Erythroblast (primary cell): ENCODE measurements around the gene ZNF10.
A peak's percentile ranks its signal among the peaks of the same experiment; 100 is the strongest.

Source experiments
- DNase-seq, 2 experiments: peaks; one replicate each; lab custom pipeline; 2025; lab: John Stamatoyannopoulos, UW
- GATA1 ChIP-seq: IDR thresholded peaks from 2 replicates; pipeline ENCODE4 v1.6.1; 2011; ENCODE audit warnings: low read depth, mild to moderate bottlenecking, control low read depth, low read length, moderate library complexity
- POLR2A ChIP-seq: IDR thresholded peaks from 2 replicates; pipeline ENCODE4 v1.6.1; 2011; ENCODE audit warnings: mild to moderate bottlenecking, low read length

ZNF10 gene

GRCh38 chr12:133165776-133166175 lies 35.3 kb downstream of the ZNF10 start:
- no peak for DNase-seq
- no peak for TF ChIP-seq POLR2A
- no peak for TF ChIP-seq GATA1

- DNase-seq = no peak
- TF ChIP-seq GATA1 (no peak), POLR2A (no peak)
These were observed 42.1 kb downstream of the ZNF10 start for GRCh38 chr12:133172491-133172890.

GRCh38 chr12:133174901-133175300 lies 44.5 kb downstream of the ZNF10 start:
- no peak for TF ChIP-seq POLR2A
- TF ChIP-seq GATA1 = no peak
- DNase-seq = no peak

- DNase-seq = peak in 1 of 2 experiments; percentile 29
- TF ChIP-seq GATA1 (no peak), POLR2A (no peak)
These were observed 50.2 kb downstream of the ZNF10 start for GRCh38 chr12:133180669-133181068.

DNA sequence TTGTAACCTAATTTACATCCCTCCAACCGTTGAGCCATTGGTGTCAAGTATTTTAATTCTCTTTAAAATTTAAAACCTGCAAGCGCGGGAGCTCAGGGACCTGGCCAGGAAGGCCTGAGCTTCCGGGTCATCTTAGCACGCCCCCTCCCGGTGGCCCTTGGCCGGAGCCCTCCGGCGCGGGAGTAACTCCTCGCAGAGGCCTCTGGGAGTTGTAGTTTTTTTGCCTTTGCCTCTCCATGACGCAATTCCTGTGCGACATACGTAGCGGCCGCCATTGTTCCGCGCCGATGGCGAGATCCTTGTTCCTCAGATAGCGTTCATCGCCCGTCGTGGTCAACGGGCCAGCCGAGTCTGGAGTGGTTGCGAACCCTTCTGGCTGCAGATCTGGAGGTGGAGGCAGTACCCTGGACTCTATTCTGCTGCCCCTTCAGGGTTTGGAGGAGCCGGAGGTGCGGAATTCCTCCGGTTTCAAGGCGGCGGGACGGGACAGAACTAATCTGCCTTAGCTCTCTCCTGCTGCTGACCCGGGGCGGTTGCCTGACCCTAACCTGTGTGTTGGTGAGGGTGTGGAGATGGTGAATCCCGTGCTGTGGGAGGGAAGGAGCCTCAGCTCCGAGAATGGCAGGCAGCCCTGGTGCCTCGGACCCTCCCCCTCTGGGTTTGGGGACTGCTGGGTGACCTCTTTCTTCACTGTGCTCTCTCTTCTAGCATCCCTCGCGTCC lies 51.0 kb downstream of the ZNF10 start, which contains the start of gene ZNF268:
ZNF268 (plus strand) TSS at position 258 of the 722 bp plus-strand sequence. CDS start 503 bp downstream, outside the sequence.
- TF ChIP-seq GATA1 = no peak
- TF ChIP-seq POLR2A = peak; percentile 71

GRCh38 chr12:133190176-133190575 lies 59.7 kb downstream of the ZNF10 start:
- TF ChIP-seq POLR2A = no peak
- no peak for TF ChIP-seq GATA1
- DNase-seq = no peak

More for the DNA sequence above, 51.0 kb downstream of the ZNF10 start, which contains the start of gene ZNF268:
- DNase-seq = peak; percentile 94 to 96

DNA sequence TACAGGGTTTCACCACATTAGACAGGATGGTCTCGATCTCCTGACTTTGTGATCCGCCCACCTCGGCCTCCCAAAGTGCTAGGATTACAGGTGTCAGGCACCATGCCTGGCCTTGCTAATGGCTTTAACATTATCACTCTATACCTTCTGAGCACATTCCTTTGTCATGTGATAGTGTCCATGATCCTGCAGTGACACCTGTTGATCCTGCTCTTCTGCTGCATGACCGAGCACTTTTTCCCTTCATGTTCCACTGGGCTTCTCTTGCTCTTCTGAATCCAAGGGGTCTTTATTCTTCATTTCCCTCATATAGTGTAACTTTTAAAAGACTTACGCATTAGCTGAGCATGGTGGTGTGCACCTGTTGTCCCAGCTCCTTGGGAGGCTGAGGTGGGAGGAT lies 62.4 kb downstream of the ZNF10 start:
- DNase-seq = no peak
- no peak for TF ChIP-seq GATA1
- TF ChIP-seq POLR2A = no peak

DNA sequence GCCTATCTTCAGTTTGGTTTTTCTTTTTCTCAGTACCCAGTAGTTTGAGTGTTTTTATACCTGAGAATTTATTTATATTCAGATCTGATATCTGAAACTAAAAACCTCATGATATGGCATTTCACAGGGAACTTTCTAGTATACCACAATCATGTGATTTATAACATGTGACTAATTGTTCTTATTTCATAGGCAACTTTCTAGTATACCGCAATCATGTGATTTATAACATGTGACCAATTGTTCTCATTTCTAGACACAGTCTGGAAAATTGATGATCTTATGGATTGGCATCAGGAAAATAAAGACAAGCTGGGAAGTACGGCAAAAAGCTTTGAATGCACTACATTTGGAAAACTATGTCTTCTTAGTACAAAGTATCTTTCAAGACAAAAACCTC lies 71.5 kb downstream of the ZNF10 start:
- TF ChIP-seq POLR2A = no peak
- no peak for TF ChIP-seq GATA1
- DNase-seq = no peak

- peak; percentile 34 to 53 for DNase-seq
- TF ChIP-seq POLR2A = no peak
- no peak for TF ChIP-seq GATA1
These were observed 72.3 kb downstream of the ZNF10 start for GRCh38 chr12:133202493-133203343.

DNA sequence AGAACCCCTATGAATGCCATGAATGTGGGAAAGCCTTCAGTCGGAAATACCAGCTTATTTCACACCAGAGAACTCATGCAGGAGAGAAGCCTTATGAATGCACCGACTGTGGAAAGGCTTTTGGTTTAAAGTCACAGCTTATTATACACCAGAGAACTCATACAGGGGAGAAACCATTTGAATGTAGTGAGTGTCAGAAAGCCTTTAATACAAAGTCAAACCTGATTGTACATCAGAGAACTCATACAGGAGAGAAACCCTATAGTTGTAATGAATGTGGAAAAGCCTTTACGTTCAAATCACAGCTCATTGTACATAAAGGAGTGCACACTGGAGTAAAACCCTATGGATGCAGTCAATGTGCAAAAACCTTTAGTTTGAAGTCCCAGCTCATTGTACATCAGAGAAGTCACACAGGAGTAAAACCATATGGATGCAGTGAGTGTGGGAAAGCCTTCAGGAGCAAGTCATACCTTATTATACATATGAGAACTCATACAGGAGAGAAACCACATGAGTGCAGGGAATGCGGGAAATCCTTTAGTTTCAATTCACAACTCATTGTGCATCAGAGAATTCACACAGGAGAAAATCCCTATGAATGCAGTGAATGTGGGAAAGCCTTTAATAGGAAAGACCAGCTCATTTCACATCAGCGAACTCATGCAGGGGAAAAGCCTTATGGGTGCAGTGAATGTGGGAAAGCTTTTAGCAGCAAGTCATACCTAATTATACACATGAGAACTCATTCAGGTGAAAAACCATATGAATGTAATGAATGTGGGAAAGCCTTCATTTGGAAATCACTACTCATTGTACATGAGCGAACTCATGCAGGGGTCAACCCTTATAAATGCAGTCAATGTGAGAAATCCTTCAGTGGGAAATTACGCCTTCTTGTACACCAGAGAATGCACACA lies 73.2 kb downstream of the ZNF10 start:
- TF ChIP-seq GATA1 = no peak
- TF ChIP-seq POLR2A = no peak
- DNase-seq = peak; percentile 42 to 49

DNA sequence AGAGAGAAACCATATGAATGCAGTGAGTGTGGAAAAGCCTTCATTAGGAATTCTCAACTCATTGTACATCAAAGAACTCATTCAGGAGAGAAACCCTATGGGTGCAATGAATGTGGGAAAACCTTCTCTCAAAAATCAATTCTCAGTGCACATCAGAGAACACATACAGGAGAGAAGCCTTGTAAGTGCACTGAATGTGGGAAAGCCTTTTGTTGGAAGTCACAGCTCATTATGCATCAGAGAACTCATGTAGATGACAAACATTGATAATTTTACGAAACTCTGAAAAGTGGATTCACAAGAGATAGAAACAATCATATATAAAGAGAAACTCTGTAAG lies 73.8 kb downstream of the ZNF10 start:
- TF ChIP-seq GATA1 (no peak), POLR2A (no peak)
- peak; percentile 26 to 30 for DNase-seq

DNA sequence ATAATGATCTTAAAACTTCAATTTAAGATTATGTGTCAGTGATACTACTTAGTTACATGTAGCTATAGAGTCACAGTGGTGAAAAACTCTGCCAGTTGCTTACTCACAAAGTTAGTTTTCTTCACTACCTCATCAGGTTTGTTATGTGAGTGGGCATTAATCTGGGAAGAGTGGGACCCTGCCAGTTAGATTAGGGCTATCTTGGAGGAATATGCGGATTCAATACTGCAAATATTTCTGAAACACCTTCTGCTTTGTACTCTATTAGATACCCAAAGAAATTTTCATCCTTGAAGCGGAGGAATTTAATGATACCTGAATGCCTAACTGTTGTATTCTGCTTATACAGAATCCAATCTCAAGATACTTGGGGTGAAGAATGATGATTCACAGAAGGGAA lies 76.0 kb downstream of the ZNF10 start:
- TF ChIP-seq GATA1 (no peak), POLR2A (no peak)
- no peak for DNase-seq
